ENCODE results near the gene BIRC2. TPM values are rescaled to one million over a fixed set of nuclear protein-coding genes. Genes with fewer than 3 reads are reported as not detected.
"Not testable (repeated sequence)": the region's sequence is repeated elsewhere in the genome, so short reads cannot be mapped to it uniquely, and the experiment has no call there.

The BIRC2 gene
- total and polyA plus RNA-seq, 10 of the 15 experiments (the other 5 are each of a cell fraction or from before 2014, with no cell fraction given): 13.8 to 75.8 (median 26.5) TPM

GRCh38 chr11:102338479-102339010 lies 8.5 kb upstream of the BIRC2 start (continued):
- TF ChIP-seq MLLT1 (IDR thresholded peaks at IDR 0.05): no peak

GRCh38 chr11:102341311-102341710 lies 5.7 kb upstream of the BIRC2 start:
- H3K9me3 ChIP-seq (replicated peaks; ENCODE audit: control insufficient read depth, insufficient read depth, low read length); H4K20me1 ChIP-seq (ENCODE audit: control insufficient read depth, insufficient read depth); FAIRE-seq; H2AFZ ChIP-seq (ENCODE audit: control insufficient read depth, low read depth, low read length); DNase-seq (ENCODE audit: low read depth, low spot score); H3K4me3 ChIP-seq; H3K9ac ChIP-seq (ENCODE audit: control insufficient read depth, insufficient read depth, low read length); H3K4me1 ChIP-seq (ENCODE audit: control insufficient read depth, insufficient read depth, low read length); H3K4me2 ChIP-seq (ENCODE audit: control insufficient read depth, insufficient read depth); H3K27ac ChIP-seq (ENCODE audit: control insufficient read depth, insufficient read depth); H3K27me3 ChIP-seq (replicated peaks in 1 of 2; ENCODE audit: control insufficient read depth in 2 of 2, insufficient read depth in 2 of 2, low read length in 1 of 2); H3K36me3 ChIP-seq (ENCODE audit: control insufficient read depth in 2 of 2, insufficient read depth in 2 of 2, low read length in 1 of 2); BruUV-seq (replicated peaks); ATAC-seq; H3K79me2 ChIP-seq (ENCODE audit: control insufficient read depth, insufficient read depth, low read length): not testable (repeated sequence)
- in situ Hi-C loops (cut with MboI) (loop anchor here (5.0 kb wide), 2 partner anchors 54 to 271 kb away; no protein-coding TSS in a partner anchor), intact Hi-C loops (cut with micrococcal nuclease; ENCODE audit: unreplicated experiment) (loop anchor here (1.0 kb wide), 4 partner anchors 53 to 325 kb away; no protein-coding TSS in a partner anchor)
- WGBS (ENCODE audit: insufficient coverage, insufficient replicate concordance, low lambda C conversion rate, missing lambda C conversion rate): 56% methylated on average over 7 of the region's 7 CpGs
- ChIA-PET CTCF (interaction anchor here (0.7 to 8.3 kb wide), 56 partner anchors 8 to 716 kb away, joined by 3 to 361 read pairs (median 8); no protein-coding TSS in a partner anchor), POLR2A (interaction anchor here (0.6 to 1.8 kb wide), 8 partner anchors 27 to 325 kb away, joined by 3 to 11 read pairs (median 3); no protein-coding TSS in a partner anchor), RAD21 (ENCODE audit: unreplicated experiment) (interaction anchor here (0.7 to 10.4 kb wide), 32 partner anchors 9 to 392 kb away, joined by 3 to 308 read pairs (median 6); partner anchors contain the start of gene TMEM123), SMC1A (ENCODE audit: uncharacterized antibody, unreplicated experiment) (interaction anchor here (0.9 to 5.4 kb wide), 39 partner anchors 9 to 331 kb away, joined by 3 to 242 read pairs (median 9); no protein-coding TSS in a partner anchor)

Measured in GM12878 (cell line).